Measurements from ENCODE around the gene CPSF4.

CPSF4 gene

DNA sequence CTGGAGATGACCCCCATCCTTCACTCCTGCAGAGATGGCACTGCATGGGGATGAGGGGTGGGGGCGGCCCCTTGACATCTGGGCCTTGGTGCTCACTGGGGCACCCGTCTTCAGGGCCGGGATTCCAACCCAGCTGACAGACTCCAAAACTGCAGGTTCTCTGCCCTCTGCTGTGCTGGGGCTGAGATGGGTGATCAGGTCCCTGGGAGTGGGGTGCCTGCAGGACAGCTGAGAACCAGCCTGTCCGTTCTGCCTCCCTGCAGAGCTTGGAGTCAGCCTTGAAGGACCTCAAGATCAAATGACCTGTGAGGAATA, 44.6 kb upstream of the CPSF4 start:
- no peak for DNase-seq (ENCODE audit: low read depth)
- H3K4me3 ChIP-seq (ENCODE audit: low read depth, low read length), result no peak overlapping the region
- TF ChIP-seq, protein P1, sequence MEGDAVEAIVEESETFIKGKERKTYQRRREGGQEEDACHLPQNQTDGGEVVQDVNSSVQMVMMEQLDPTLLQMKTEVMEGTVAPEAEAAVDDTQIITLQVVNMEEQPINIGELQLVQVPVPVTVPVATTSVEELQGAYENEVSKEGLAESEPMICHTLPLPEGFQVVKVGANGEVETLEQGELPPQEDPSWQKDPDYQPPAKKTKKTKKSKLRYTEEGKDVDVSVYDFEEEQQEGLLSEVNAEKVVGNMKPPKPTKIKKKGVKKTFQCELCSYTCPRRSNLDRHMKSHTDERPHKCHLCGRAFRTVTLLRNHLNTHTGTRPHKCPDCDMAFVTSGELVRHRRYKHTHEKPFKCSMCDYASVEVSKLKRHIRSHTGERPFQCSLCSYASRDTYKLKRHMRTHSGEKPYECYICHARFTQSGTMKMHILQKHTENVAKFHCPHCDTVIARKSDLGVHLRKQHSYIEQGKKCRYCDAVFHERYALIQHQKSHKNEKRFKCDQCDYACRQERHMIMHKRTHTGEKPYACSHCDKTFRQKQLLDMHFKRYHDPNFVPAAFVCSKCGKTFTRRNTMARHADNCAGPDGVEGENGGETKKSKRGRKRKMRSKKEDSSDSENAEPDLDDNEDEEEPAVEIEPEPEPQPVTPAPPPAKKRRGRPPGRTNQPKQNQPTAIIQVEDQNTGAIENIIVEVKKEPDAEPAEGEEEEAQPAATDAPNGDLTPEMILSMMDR (IDR thresholded peaks at IDR 0.05; ENCODE audit: insufficient read depth, low read depth, low read length, missing control alignments), result no peak

DNA sequence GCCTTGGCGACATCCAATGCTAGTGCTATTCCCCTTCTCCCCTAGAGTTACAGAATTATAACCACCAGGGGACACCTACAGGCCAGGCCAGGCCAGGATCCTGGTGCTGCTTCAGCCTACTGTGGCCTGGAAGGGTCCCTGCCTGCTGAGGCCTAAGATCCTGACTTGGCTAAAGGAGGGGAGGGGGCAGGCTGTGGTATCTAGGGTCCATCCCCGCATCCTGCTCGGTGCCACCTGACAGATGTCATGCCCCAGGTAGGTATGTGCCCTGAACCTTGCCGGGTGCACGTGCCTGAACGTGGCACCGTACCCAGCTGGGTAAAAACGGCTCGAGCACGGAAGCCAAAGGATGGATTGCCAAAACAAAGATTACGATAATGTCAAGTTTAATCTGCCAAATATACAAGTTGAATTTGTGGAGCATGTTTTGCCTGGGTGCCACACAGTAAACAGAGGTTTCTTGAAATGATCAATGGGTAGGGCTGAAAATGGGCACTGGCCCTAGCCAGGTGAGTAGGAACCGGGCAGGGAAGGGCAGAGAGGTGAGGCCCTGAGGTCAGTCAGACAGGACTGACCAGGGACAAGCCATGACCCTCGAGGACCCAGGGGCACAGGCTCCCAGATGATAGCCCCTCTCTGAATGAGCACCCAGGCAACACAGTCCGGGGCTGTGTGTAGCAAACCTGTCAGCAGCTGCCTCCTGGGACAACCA, 43.0 kb upstream of the CPSF4 start:
- no peak overlapping the region for H3K4me3 ChIP-seq (ENCODE audit: low read depth, low read length)
- TF ChIP-seq, protein P1 (IDR thresholded peaks at IDR 0.05; ENCODE audit: insufficient read depth, low read depth, low read length, missing control alignments), result no peak
- DNase-seq (ENCODE audit: low read depth), result no peak

DNA sequence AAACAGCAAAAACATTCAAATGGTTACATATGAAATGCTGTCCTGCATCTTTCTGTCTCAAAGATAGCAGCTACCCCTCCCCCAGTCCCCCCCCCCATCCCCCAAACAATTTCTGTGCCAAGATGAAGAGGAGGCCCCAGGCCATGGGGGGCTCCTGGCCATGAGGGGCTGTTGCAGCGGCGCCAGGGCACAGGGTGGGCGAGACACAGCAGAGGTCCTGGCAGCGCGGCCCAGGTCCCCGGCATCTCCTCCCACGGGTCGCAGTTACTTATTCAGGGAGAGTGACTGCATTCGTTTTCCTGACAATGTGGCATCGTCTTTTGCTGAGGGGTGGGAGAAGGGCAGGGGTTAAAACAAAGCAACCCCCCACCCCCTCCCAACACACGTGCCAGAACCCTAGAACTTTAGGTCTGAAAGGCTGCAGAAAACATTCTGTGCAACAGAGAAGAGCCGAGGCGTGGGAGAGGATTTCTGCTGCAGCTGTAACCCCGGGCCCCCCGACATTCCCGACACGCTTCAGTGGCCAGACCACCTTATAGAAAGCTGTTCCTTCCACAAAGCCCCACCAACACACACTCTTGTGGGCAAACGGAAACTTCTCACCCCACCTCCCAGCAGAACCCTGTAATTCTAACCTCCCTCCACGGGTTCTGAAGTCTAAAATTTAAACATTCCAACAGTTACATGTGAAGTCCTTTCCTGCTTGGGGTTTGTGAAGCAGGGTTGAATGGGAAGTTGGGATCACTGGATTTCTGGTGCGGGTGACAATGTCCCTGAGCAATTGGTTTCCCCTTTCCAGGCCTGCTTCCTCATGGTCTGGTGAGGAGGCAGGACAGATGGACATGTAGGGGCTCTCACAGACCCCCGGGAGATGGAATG, 42.1 kb upstream of the CPSF4 start:
- H3K4me3 ChIP-seq (ENCODE audit: low read depth, low read length), result no peak overlapping the region
- DNase-seq (ENCODE audit: low read depth), result no peak
- TF ChIP-seq, protein P1 (IDR thresholded peaks at IDR 0.05; ENCODE audit: insufficient read depth, low read depth, low read length, missing control alignments), result no peak

DNA sequence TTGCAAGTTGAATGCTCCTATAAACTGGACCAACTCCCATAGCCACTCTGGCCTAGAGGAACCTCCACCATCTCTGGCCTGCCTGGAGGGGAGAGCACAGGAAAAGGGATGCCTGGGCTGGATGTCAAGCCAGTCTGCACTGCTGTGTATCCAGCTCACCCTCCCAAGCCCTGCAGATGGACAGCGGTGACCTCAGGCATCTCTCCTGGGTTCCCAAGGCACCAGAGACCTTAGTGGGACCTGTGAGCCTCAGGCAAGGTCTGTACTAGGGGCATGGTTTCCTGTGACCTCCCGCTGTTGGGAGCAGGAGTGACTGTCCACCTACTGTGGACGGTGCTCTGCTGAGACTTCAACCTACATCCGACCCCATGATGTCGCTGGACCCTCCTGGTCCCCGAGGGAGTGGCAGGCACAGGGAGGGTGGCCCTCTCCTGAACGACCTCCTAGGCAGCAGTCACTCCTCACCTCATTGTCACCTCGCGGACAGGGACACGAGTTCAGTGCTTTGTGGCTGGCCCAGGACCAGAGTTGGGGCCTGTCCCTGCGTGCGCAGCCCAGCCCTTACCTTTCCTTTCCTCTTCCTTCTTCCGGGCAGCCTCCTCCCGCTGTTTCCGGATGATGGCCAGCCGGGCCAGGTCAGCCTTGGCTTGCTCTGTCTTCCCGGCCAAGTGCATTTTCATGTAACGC, 41.3 kb upstream of the CPSF4 start:
- TF ChIP-seq, protein P1 (IDR thresholded peaks at IDR 0.05; ENCODE audit: insufficient read depth, low read depth, low read length, missing control alignments), result no peak
- no peak for DNase-seq (ENCODE audit: low read depth)
- H3K4me3 ChIP-seq (ENCODE audit: low read depth, low read length), result no peak overlapping the region

DNA sequence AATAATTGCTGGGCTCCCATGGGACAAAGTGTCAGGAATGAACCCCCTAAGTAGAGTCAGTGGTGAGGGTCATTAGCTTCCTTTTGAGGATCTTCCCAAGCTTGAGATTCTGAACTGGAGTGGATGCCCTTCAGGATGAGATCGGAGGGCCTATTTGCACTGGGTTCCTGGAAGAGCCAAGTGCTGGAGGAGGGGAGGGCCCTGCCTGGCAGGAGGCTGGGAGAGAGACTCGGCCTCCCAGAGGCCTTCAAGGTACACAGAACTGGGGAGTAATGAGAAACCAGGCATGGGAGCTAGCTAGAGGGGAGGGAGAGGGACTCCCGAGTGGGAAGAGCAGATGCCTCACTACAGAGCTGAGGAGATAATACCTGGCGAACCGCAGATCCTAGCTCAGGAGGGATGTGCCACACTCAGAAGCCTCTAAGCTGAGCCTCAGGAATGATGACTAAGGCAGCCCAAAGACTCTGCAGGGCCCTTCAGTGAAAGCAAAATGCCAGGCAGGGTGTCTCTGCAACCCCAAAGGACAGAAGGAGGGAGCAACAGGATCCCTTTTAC, 39.8 kb upstream of the CPSF4 start:
- H3K4me3 ChIP-seq (ENCODE audit: low read depth, low read length), result no peak overlapping the region
- TF ChIP-seq, protein P1 (IDR thresholded peaks at IDR 0.05; ENCODE audit: insufficient read depth, low read depth, low read length, missing control alignments), result no peak
- DNase-seq (ENCODE audit: low read depth), result no peak

DNA sequence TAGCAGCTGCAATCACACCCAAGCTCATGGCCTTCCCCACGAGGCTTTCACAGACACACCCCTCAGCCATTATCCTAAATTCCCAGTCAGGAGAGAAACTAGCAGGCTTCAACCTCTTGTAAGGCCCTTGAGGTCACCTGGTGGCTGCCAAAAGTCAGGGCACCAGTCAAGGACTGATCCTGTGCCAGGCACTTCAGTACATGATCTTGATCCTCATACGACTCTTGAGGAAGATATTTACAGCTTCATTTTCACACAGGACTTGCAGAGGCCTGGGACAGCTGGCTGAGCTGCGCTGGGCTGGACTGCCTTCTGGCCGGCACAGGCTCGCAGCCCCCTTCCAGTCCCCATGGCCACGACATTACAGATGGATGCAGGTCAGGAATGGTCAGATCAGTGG, 39.1 kb upstream of the CPSF4 start:
- no peak for DNase-seq (ENCODE audit: low read depth)
- TF ChIP-seq, protein P1 (IDR thresholded peaks at IDR 0.05; ENCODE audit: insufficient read depth, low read depth, low read length, missing control alignments), result no peak
- H3K4me3 ChIP-seq (ENCODE audit: low read depth, low read length), result no peak overlapping the region

Measured in GM12865 (cell line).